Ovary (tissue), 9 donors: ENCODE measurements around the gene MYL10. TPM values are rescaled to one million over a fixed set of nuclear protein-coding genes. Genes with fewer than 3 reads are reported as not detected.

Source experiments
- DNase-seq, 5 donors: peaks; one replicate each; pipeline ENCODE4 v3.0.0-alpha.2; 2019 to 2020
- H3K27ac ChIP-seq, 2 donors: fragments of 200-600 bp; one replicate each; pipeline versions ENCODE4 v1.5.1 to v1.8.0; 2019 to 2022
- H3K27me3 ChIP-seq: fragments of 200-600 bp; one replicate; pipeline ENCODE4 v1.8.0; 2022
- H3K36me3 ChIP-seq: fragments of 200-600 bp; sonication (generic); one replicate; pipeline ENCODE4 v1.5.1; 2019
- H3K4me1 ChIP-seq: one replicate; pipeline ENCODE4 v1.8.1; 2013; ENCODE audit warnings: mild to moderate bottlenecking, moderate library complexity; ENCODE audit not compliant: insufficient read depth
- H3K4me3 ChIP-seq: fragments of 200-600 bp; sonication (generic); one replicate; pipeline ENCODE4 v1.5.1; 2017
- H3K9me3 ChIP-seq, 2 donors: fragments of 200-600 bp in 1 of 2; sonication (generic) in 1 of 2; one replicate each; pipeline versions ENCODE4 v1.5.1 to v1.8.1; 2013 to 2019; ENCODE audit warnings: mild to moderate bottlenecking in 1 of 2, moderate library complexity in 1 of 2
- EP300 ChIP-seq: sonication (generic); formaldehyde crosslinking; IDR thresholded peaks from one replicate; pipeline ENCODE4 v1.6.1; 2017; ENCODE audit warnings: antibody characterized with exemption
- POLR2A ChIP-seq: fragments of 450-650 bp; IDR thresholded peaks from one replicate; pipeline ENCODE4 v1.6.1; 2017; ENCODE audit warnings: antibody characterized with exemption, mild to moderate bottlenecking, moderate library complexity
- WGBS, 3 donors: extraction: QIAGEN DNeasy Blood & Tissue Kit in 1 of 3; methylation state at CpG; one replicate each; pipeline versions ENCODE4 v1.1.5 to v1.1.7; 2013 to 2017; 5-methylcytosine and 5-hydroxymethylcytosine counted together
- intact Hi-C, 4 donors: fragments of 100-400 bp; cut with DNase I; formaldehyde crosslinking; loops; one replicate each; pipeline versions ENCODE4 v1.11.0 to v1.15.1; 2022 to 2023
- polyA plus RNA-seq, 2 donors: library from polyadenylated mRNA; stranded (reverse); fragments of 200-250 nt in 1 of 2; fragments of 350-450 nt in 1 of 2; fragmentation: Illumina TruSeq in 1 of 2; extraction: RNeasy Lipid Tissue Mini Kit (QIAGEN cat#74804) in 1 of 2; gene quantifications; one replicate each; pipeline ENCODE4 v1.2.3, GENCODE V29; 2013 to 2014
- total RNA-seq, 7 donors: library from RNA; depleted of rRNA in 2 of 7; stranded (reverse); fragments of >200 nt in 2 of 7; fragmentation: NEBNext Ultra II Directional in 3 of 7; extraction: Animal tissue kit (Norgen Biotek cat#: 25700) in 3 of 7; gene quantifications; one replicate each; pipeline versions ENCODE4 v1.1.0 to v1.2.4, GENCODE V29; 2016 to 2023
- TF ChIP-seq, protein P1 (sequence below), 3 donors: fragments of 450-650 bp in 2 of 3; fragments of 200-600 bp in 1 of 3; IDR thresholded peaks; one replicate each; pipeline versions ENCODE4 v1.5.1 to v1.8.0; 2016 to 2022; ENCODE audit warnings: antibody characterized with exemption in 3 of 3, mild to moderate bottlenecking in 1 of 3
- donor health status: DM: no; HTN: no; CAD: no; lungs with moderate emphysema.
- donor health status: DM: no; HTN: no; CAD: no.
- donor health status: Bipolar disorder and iron deficiency.
- donor health status: DM: yes; HTN: yes; CAD: no.
- donor health status: DM: no; HTN: no; CAD: no.
- donor health status: DM: yes; HTN: yes; CAD: no.

Gene MYL10
- total and polyA plus RNA-seq, 9 donors, result not detected

DNA sequence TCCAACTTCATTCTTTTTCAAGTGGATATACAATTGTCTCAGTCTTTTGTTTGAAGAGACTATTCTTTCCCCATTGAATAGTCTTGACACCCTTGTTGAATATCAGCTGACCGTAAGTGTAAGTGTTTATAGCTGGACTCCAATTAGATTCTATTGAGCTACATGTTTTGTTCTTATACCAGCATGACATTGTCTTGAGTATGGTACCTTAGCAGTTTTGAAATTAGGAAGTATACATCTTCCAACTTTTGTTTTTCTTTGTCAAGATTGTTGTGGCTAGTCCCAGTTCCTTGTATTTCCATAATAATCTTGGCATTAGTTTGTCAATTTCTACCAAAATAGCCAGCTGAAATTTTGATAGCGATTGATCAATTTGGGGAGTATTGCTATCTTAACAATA lies 56.9 kb downstream of the MYL10 start:
- H3K27me3 ChIP-seq, result no peaks in the 10 kb centered on the region
- no peak for DNase-seq
- WGBS, 3 donors, result 79 to 98% (median 93%) methylated on average over 2 of the region's 2 CpGs
- H3K4me1 ChIP-seq, result no peaks in the 10 kb centered on the region
- H3K4me3 ChIP-seq, result no peak overlapping the region
- no peak overlapping the region for H3K27ac ChIP-seq
- intact Hi-C loops, result no loop called here
- TF ChIP-seq, protein P1, sequence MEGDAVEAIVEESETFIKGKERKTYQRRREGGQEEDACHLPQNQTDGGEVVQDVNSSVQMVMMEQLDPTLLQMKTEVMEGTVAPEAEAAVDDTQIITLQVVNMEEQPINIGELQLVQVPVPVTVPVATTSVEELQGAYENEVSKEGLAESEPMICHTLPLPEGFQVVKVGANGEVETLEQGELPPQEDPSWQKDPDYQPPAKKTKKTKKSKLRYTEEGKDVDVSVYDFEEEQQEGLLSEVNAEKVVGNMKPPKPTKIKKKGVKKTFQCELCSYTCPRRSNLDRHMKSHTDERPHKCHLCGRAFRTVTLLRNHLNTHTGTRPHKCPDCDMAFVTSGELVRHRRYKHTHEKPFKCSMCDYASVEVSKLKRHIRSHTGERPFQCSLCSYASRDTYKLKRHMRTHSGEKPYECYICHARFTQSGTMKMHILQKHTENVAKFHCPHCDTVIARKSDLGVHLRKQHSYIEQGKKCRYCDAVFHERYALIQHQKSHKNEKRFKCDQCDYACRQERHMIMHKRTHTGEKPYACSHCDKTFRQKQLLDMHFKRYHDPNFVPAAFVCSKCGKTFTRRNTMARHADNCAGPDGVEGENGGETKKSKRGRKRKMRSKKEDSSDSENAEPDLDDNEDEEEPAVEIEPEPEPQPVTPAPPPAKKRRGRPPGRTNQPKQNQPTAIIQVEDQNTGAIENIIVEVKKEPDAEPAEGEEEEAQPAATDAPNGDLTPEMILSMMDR (IDR thresholded peaks at IDR 0.05), result no peak
- TF ChIP-seq EP300 (no peak), POLR2A (no peak)
- H3K36me3 ChIP-seq, result no peaks in the 10 kb centered on the region
- no peaks in the 10 kb centered on the region for H3K9me3 ChIP-seq

DNA sequence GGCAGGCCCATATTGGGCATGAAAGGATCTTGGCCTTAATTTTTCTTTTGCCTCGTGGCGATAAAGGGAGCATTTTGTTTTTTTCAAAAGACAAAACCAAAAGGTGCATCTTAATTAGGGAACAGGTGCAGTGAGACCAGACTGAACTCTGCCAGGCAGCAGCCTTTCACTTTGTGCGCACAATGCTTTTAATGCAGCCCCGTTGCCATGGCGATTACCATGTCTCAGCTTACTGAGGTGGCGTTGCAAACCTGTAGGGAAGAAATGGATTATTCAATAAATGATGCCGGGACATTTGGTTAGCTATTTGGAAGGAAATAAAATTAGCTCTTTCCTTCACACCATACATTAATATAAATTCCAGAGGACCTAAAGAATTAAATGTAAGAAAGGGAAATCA lies 61.9 kb downstream of the MYL10 start:
- H3K4me1 ChIP-seq, result no peaks in the 10 kb centered on the region
- no peak for TF ChIP-seq POLR2A
- TF ChIP-seq, protein P1 (IDR thresholded peaks at IDR 0.05), result no peak
- no peak for TF ChIP-seq EP300
- H3K27me3 ChIP-seq, result no peaks in the 10 kb centered on the region
- WGBS, 3 donors, result 85 to 95% (median 91%) methylated on average over 7 of the region's 7 CpGs
- intact Hi-C loops, result loop anchor here in 1 of 4 donors (10.0 kb wide), 1 partner anchor 88 kb away; no protein-coding TSS in a partner anchor
- no peaks in the 10 kb centered on the region for H3K9me3 ChIP-seq
- H3K36me3 ChIP-seq, result no peaks in the 10 kb centered on the region
- no peak for DNase-seq
- no peak overlapping the region for H3K4me3 ChIP-seq
- H3K27ac ChIP-seq, result no peak overlapping the region

DNA sequence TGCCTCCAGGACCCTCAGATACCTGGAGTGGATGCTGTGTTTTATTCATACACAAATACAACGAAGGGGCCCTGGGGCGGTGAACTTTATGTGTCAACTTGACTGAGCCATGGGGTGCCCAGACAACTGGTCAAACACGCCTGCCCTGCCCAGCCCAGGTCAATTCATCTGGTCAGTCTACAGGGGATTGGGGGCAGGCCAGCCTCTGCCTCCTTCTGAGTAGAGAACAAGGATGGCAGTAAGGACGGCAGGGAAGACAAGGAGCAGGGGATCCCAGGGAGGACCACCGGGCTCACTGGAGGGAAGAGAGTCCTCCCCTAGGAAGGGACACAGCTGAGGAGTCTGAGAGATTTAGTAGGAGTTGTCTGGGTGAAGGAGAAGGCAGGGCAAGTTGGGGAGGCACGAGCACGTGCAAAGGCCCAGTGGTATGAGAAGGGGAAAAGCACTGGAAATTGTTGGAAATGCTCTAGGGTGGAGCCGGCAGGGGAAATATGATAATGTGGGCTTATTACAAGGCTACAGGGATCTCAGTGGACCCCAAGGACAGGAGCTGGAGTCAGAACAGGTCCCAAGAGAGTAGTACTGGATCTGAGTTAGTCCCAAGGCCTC lies 63.4 kb downstream of the MYL10 start:
- no peak for DNase-seq
- no peaks in the 10 kb centered on the region for H3K27me3 ChIP-seq
- intact Hi-C loops, result loop anchor here in 1 of 4 donors (10.0 kb wide), 1 partner anchor 89 kb away; no protein-coding TSS in a partner anchor

DNA sequence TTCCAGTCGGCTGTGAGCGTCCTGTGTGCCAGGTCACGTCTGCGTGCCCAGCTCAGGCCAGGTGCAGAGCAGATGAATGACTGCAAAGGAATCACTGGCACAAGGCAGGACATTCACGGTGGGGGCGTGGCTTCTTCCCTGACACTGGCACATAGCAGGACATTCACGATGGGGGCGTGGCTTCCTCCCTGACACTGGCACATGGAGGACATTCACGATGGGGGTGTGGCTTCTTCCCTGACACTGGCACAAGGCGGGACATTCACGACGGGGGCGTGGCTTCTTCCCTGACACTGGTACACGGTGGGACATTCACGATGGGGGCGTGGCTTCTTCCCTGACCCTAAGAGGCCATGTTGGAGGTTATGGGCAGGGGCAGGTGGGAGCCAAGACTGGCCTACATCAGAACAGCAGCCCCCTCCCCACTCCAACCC lies 64.3 kb downstream of the MYL10 start:
- intact Hi-C loops, result loop anchor here in 1 of 4 donors (10.0 kb wide), 1 partner anchor 90 kb away; no protein-coding TSS in a partner anchor
- DNase-seq, result no peak
- no peaks in the 10 kb centered on the region for H3K9me3 ChIP-seq
- no peaks in the 10 kb centered on the region for H3K27me3 ChIP-seq
- WGBS, 3 donors, result 21 to 35% (median 28%) methylated on average over 16 of the region's 16 CpGs
- TF ChIP-seq EP300 (no peak), POLR2A (no peak)
- TF ChIP-seq, protein P1 (IDR thresholded peaks at IDR 0.05), result no peak
- no peaks in the 10 kb centered on the region for H3K4me1 ChIP-seq
- no peak overlapping the region for H3K4me3 ChIP-seq
- no peaks in the 10 kb centered on the region for H3K36me3 ChIP-seq
- H3K27ac ChIP-seq, result no peak overlapping the region

More for the DNA sequence above, 63.4 kb downstream of the MYL10 start:
- Histone ChIP-seq H3K27ac (no peak overlapping the region), H3K4me1 (no peaks in the 10 kb centered on the region), H3K9me3 (no peaks in the 10 kb centered on the region), H3K36me3 (no peaks in the 10 kb centered on the region), H3K4me3 (no peak overlapping the region)
- WGBS, 3 donors, result 75 to 84% (median 79%) methylated on average over 8 of the region's 8 CpGs
- TF ChIP-seq, protein P1 (IDR thresholded peaks at IDR 0.05), result no peak
- TF ChIP-seq EP300 (no peak), POLR2A (no peak)
